IMR-90 (cell line): Measurements from ENCODE around the gene TIFAB.

Source experiments
- BHLHE40 ChIP-seq: fragments of 150-350 bp; IDR thresholded peaks from 2 replicates; pipeline ENCODE4 v1.6.1; 2016; ENCODE audit warnings: mild to moderate bottlenecking, low read depth, low read length
- CEBPB ChIP-seq: IDR thresholded peaks from 2 replicates; pipeline ENCODE4 v1.6.1; 2012; ENCODE audit warnings: low read depth, low read length, improper control_type of control experiment
- CTCF ChIP-seq: conservative IDR thresholded peaks from 2 replicates; pipeline ENCODE4 v1.5.1; 2012; ENCODE audit warnings: mild to moderate bottlenecking, low read depth, low read length, improper control_type of control experiment
- ELK1 ChIP-seq: fragments of 150-350 bp; IDR thresholded peaks from 2 replicates; pipeline ENCODE4 v1.6.1; 2016; ENCODE audit warnings: low read depth, mild to moderate bottlenecking, low read length, moderate library complexity, borderline replicate concordance
- MAZ ChIP-seq: IDR thresholded peaks from 2 replicates; pipeline ENCODE4 v1.6.1; 2012; ENCODE audit warnings: low read depth, mild to moderate bottlenecking, low read length, improper control_type of control experiment, moderate library complexity, borderline replicate concordance
- NFE2L2 ChIP-seq: fragments of 150-350 bp; IDR thresholded peaks from 2 replicates; pipeline ENCODE4 v1.6.1; 2016; ENCODE audit warnings: low read depth, mild to moderate bottlenecking, low read length
- POLR2A ChIP-seq: IDR thresholded peaks from 2 replicates; pipeline ENCODE4 v1.6.1; 2012; ENCODE audit warnings: mild to moderate bottlenecking, low read depth, low read length
- RAD21 ChIP-seq: IDR thresholded peaks from 2 replicates; pipeline ENCODE4 v1.6.1; 2012; ENCODE audit warnings: low read length, improper control_type of control experiment
- RCOR1 ChIP-seq: IDR thresholded peaks from 2 replicates; pipeline ENCODE4 v1.6.1; 2012; ENCODE audit warnings: mild to moderate bottlenecking, low read length, improper control_type of control experiment; ENCODE audit not compliant: insufficient replicate concordance

- peak; percentile 79 for TF ChIP-seq CEBPB
- TF ChIP-seq CTCF = no peak
- TF ChIP-seq RAD21 = no peak
- TF ChIP-seq ELK1 = no peak
- TF ChIP-seq POLR2A = no peak
- TF ChIP-seq MAZ = peak; percentile 81
- TF ChIP-seq NFE2L2 = no peak
- TF ChIP-seq BHLHE40 = peak; percentile 22; the same call in 1 of the 2 replicates
- TF ChIP-seq RCOR1 = no peak
These were observed 4.3 kb upstream of the TIFAB start for GRCh38 chr5:135456238-135457099.
